GM12878 (cell line): ENCODE data around the gene EPDR1. TPM values are rescaled to one million over a fixed set of nuclear protein-coding genes. Genes with fewer than 3 reads are reported as not detected.

ENCODE experiments used
- ATAC-seq: fragments of 200-7000 bp; cut with Tn5 transposase; 3 replicates; pipeline ENCODE4 v1.9.1; 2020; ENCODE audit warnings: mild to moderate bottlenecking, moderate library complexity
- BruUV-seq: library from RNA; stranded (reverse); fragments of 400-500 nt; replicated peaks from 2 replicates; lab custom pipeline; 2021; lab: Mats Ljungman, UMichigan
- CTCF ChIA-PET: fragments of 300-600 bp; sonication (Branson Sonifier 250); formaldehyde crosslinking; extraction: SDS; loops from one replicate; lab custom pipeline; 2021; ENCODE audit warnings: inconsistent platforms; lab: Yijun Ruan, JAX
- POLR2A ChIA-PET: fragments of 350-600 bp; formaldehyde crosslinking; extraction: SDS; loops from one replicate; lab custom pipeline; 2021; ENCODE audit warnings: inconsistent platforms; lab: Charles Lee
- RAD21 ChIA-PET: fragments of 300-600 bp; sonication (Branson Sonifier 250); formaldehyde crosslinking; loops from one replicate; lab custom pipeline; 2023; ENCODE audit warnings: antibody characterized with exemption; ENCODE audit not compliant: unreplicated experiment; lab: Charles Lee
- SMC1A ChIA-PET: fragments of 300-600 bp; sonication (Branson Sonifier 250); formaldehyde crosslinking; loops from one replicate; lab custom pipeline; 2023; ENCODE audit not compliant: unreplicated experiment, uncharacterized antibody; lab: Charles Lee
- DNase-seq: peaks from one replicate; pipeline ENCODE4 v3.0.0-alpha.2; 2011; ENCODE audit warnings: low read depth, low spot score
- FAIRE-seq: peaks from 3 replicates; lab custom pipeline; 2011; peaks lifted over from hg19 to GRCh38; lab: Jason Lieb, UNC
- H2AFZ ChIP-seq: 2 replicates; pipeline ENCODE4 v1.6.0; 2011; ENCODE audit warnings: low read depth, low read length, control low read depth; ENCODE audit not compliant: control insufficient read depth
- H3K27ac ChIP-seq: 2 replicates; pipeline ENCODE4 v1.5.1; 2011; ENCODE audit warnings: control low read depth; ENCODE audit not compliant: control insufficient read depth, insufficient read depth
- H3K27me3 ChIP-seq, 2 experiments: replicated peaks in 1 of 2; 2 replicates each; pipeline versions ENCODE4 v1.6.0 to v1.6.1; 2011; ENCODE audit warnings: low read length in 1 of 2; ENCODE audit not compliant: control insufficient read depth in 2 of 2, insufficient read depth in 2 of 2
- H3K36me3 ChIP-seq, 2 experiments: 2 replicates each; pipeline ENCODE4 v1.5.1; 2011; ENCODE audit warnings: low read length in 1 of 2; ENCODE audit not compliant: control insufficient read depth in 2 of 2, insufficient read depth in 2 of 2
- H3K4me1 ChIP-seq: 2 replicates; pipeline ENCODE4 v1.6.1; 2011; ENCODE audit warnings: mild to moderate bottlenecking, low read length, moderate library complexity, mixed read lengths; ENCODE audit not compliant: control insufficient read depth, insufficient read depth
- H3K4me2 ChIP-seq: 2 replicates; pipeline ENCODE4 v1.6.0; 2011; ENCODE audit warnings: control low read depth; ENCODE audit not compliant: control insufficient read depth, insufficient read depth
- H3K4me3 ChIP-seq: fragments of 200-600 bp; sonication (generic); 2 replicates; pipeline ENCODE4 v1.5.1; 2016
- H3K79me2 ChIP-seq: 2 replicates; pipeline ENCODE4 v1.6.0; 2011; ENCODE audit warnings: low read length; ENCODE audit not compliant: control insufficient read depth, insufficient read depth
- H3K9ac ChIP-seq: 2 replicates; pipeline ENCODE4 v1.8.0; 2011; ENCODE audit warnings: low read length, control low read depth, mixed read lengths; ENCODE audit not compliant: control insufficient read depth, insufficient read depth
- H3K9me3 ChIP-seq: replicated peaks from 3 replicates; pipeline ENCODE4 v1.5.1; 2011; ENCODE audit warnings: mild to moderate bottlenecking, low read length; ENCODE audit not compliant: control insufficient read depth, insufficient read depth
- H4K20me1 ChIP-seq: 2 replicates; pipeline ENCODE4 v1.6.0; 2011; ENCODE audit not compliant: control insufficient read depth, insufficient read depth
- IRF4 ChIP-seq: IDR thresholded peaks from 2 replicates; pipeline ENCODE4 v1.6.1; 2011; ENCODE audit warnings: low read depth, low read length
- PKNOX1 ChIP-seq: fragments of 450-650 bp; IDR thresholded peaks from 2 replicates; pipeline ENCODE4 v1.6.1; 2016; ENCODE audit warnings: mild to moderate bottlenecking
- STAT1 ChIP-seq: fragments of 450-650 bp; conservative IDR thresholded peaks from 2 replicates; pipeline ENCODE4 v1.6.1; 2014; ENCODE audit warnings: antibody characterized with exemption, mild to moderate bottlenecking
- TARDBP ChIP-seq: IDR thresholded peaks from 2 replicates; pipeline ENCODE4 v1.6.1; 2016; ENCODE audit warnings: borderline replicate concordance
- ZBTB40 ChIP-seq: fragments of 450-650 bp; IDR thresholded peaks from 2 replicates; pipeline ENCODE4 v1.6.1; 2016; ENCODE audit warnings: mild to moderate bottlenecking, moderate library complexity, borderline replicate concordance
- in situ Hi-C: fragments of 300-500 bp; cut with MboI; formaldehyde crosslinking; loops from 9 replicates; pipeline ENCODE4 v1.14.3; 2018; ENCODE audit warnings: mixed read lengths
- intact Hi-C: fragments of 100-400 bp; cut with micrococcal nuclease; formaldehyde crosslinking; loops from one replicate; pipeline ENCODE4 v1.14.2; 2022; ENCODE audit not compliant: unreplicated experiment
- polyA plus RNA-seq, 11 experiments: library from polyadenylated mRNA; depleted of rRNA in 4 of 11; unstranded in 6 of 11; stranded (reverse) in 5 of 11; fragments of >200 nt; fragmentation: Nextera tagmentation in 4 of 11; fragmentation: Illumina TruSeq in 1 of 11; extraction: Ambion mirVana in 4 of 11; extraction: Trizol in 1 of 11; gene quantifications; 1 replicate in 1 of 11; 2 replicates in 10 of 11; pipeline versions ENCODE4 v1.2.1 to v1.2.3, GENCODE V29; 2011 to 2016; ENCODE audit warnings: inconsistent platforms in 2 of 11, missing spikeins in 2 of 11, low read depth in 1 of 11
- total RNA-seq, 4 experiments: library from RNA; depleted of rRNA in 3 of 4; stranded (reverse); fragments of >200 nt in 3 of 4; fragmentation: Illumina TruSeq in 1 of 4; extraction: Trizol in 1 of 4; gene quantifications; 2 replicates each; pipeline versions ENCODE4 v1.2.1 to v1.2.3, GENCODE V29; 2013 to 2021

EPDR1 gene
- total and polyA plus RNA-seq, 10 of the 15 experiments (the other 5 are each of a cell fraction or from before 2014, with no cell fraction given): 1.2 to 18.8 (median 4.7) TPM

- H4K20me1 ChIP-seq: no peaks in the 10 kb centered on the region
- intact Hi-C loops (loop anchor here (5.0 kb wide), 1 partner anchor 486 kb away; no protein-coding TSS in a partner anchor), in situ Hi-C loops (no loop called here)
- no peaks in the 10 kb centered on the region for H3K27me3 ChIP-seq
- no peaks in the 10 kb centered on the region for H3K4me1 ChIP-seq
- H3K4me2 ChIP-seq: no peak overlapping the region
- ChIA-PET RAD21 (no interaction called here), SMC1A (interaction anchor here (0.8 kb wide), 1 partner anchor 42 kb away, joined by 3 read pairs; no protein-coding TSS in a partner anchor), CTCF (no interaction called here), POLR2A (no interaction called here)
- no TSS peak for BruUV-seq
- no peak overlapping the region for H3K9ac ChIP-seq
- DNase-seq (no peak), FAIRE-seq (no peak), ATAC-seq (no peak)
- TF ChIP-seq STAT1: no peak
- no peak for TF ChIP-seq IRF4
- TF ChIP-seq ZBTB40: no peak
- no peak for TF ChIP-seq TARDBP
- no peak for TF ChIP-seq PKNOX1
- H3K9me3 ChIP-seq: no peaks in the 10 kb centered on the region
- H3K36me3 ChIP-seq: no peaks in the 10 kb centered on the region
- H2AFZ ChIP-seq: no peak overlapping the region
- H3K4me3 ChIP-seq: no peak overlapping the region
- no peak overlapping the region for H3K27ac ChIP-seq
- H3K79me2 ChIP-seq: no peaks in the 10 kb centered on the region
Observed at GRCh38 chr7:37956791-37957190, 36.4 kb downstream of the EPDR1 start.
